T-helper 1 cell treated with Interleukin-12 subunit alpha and Interleukin-12 subunit beta and Interleukin-4 antibody, amounts not matched to agents 30 ng/mL and 1 ng/mL, for 36 hours (primary cell): ENCODE results near the gene TANGO2. TPM values are rescaled to one million over a fixed set of nuclear protein-coding genes. Genes with fewer than 3 reads are reported as not detected.

Experiments
- intact Hi-C: fragments of 100-400 bp; cut with micrococcal nuclease; formaldehyde crosslinking; loops from one replicate; pipeline ENCODE4 v1.15.1; 2024
- total RNA-seq: library from RNA; stranded (reverse); gene quantifications from 2 replicates; pipeline ENCODE4 v1.2.3, GENCODE V29; 2022

TANGO2 gene
- total RNA-seq, 1 donor from 2014 or later: 48.7 TPM

- intact Hi-C loops: no loop called here
Measured at GRCh38 chr22:20096574-20097420, 75.9 kb downstream of the TANGO2 start.

- intact Hi-C loops: no loop called here
Measured at GRCh38 chr22:20099099-20099711, 78.3 kb downstream of the TANGO2 start.

DNA sequence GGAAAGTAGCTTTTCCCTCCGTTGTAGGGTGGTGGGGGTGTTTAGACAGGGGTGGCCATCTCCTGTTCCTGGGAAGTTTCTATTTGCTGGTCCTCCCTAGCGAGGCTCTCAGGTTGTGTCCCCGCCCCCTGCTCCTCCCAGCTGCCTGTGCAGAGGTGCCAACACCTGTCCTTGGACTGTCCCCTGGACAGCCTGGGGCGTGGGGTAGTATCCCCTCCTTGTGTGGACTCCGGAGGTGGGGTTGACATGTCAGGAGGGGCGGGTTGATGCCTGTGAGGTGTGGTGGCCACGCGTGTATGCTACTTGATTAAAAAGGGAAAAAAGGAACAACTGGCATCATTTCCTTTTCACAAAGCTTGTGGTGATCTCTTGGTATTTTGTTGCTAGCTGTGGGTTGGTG lies 80.7 kb downstream of the TANGO2 start:
- intact Hi-C loops: no loop called here

DNA sequence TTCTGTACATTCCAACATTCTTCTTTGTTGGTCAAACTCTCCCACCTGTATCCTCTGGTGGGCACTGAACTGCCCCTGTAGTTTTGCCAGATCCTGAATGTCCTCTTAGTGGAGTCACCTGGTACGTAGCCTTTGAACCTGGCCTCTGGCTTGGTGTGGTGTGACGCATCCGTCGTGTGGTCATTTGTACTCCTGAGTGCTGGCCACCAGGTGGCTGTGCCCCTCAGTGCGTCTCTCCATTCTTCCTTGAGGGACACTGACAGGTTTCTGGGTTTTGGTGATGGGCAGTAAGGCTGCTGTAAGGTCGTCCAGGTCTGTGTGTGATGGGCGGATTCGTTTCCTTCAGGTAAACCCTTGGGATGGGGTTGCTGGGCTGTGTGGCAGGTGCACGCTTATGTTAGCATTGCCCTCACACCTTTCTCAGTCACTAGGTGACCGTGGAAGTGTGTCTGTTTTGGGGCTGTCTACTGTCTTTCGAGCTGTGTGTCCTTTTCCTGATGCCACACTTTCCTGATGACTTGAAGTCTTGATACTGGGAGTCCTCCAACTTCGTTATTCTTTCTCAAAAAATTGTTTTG lies 81.4 kb downstream of the TANGO2 start:
- intact Hi-C loops: no loop called here

- intact Hi-C loops: no loop called here
Measured at GRCh38 chr22:20105456-20106204, 84.7 kb downstream of the TANGO2 start.

DNA sequence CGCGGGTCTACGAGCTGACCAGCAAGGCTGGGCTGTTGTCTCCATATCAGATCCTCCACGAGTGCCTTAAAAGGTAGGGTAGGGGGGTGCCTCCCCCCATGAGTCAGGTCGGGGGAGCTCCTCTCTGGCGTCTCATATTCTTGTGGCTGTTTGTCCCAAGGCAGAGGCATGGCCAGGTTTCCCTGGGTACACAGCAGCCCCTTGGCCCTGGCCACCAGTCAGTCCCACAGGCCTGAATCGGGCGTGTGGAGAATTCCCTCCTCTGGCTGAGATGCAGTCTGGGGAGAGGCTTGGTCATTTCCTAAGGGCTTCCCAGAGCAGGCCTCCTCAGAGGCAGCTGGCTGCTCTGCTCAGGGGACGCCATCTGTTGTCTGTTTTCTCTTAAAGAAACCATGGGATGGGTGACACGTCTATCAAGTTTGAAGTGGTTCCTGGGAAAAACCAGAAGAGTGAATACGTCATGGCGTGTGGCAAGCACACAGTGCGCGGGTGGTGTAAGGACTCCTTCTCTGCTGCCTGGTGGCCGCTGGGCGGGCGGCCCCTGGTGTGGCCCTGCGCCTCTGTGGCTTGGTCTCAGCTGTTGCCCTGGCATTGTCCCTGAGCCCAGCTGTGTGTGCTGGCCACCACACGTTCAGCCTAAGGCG lies 85.4 kb downstream of the TANGO2 start:
- intact Hi-C loops: no loop called here

DNA sequence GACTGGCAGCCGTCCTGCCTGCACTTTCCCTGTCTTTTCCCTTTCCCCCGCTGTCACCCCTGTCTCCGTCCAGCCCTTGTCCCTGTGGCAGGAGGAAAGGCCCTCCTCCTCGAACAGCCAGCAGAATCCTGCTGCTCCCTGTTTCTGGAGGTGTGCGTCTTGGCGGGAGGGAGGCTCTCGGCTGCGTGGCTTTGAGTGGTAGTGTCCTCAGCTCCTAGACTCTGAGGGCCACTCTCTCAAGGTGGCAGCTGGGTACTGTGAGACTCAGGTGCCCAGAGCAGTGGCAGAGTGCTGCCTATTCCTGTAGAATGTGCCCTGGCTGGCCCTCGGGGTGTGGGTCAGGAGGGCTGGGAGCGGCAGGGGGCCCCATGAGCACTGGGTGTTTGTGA lies 85.9 kb downstream of the TANGO2 start:
- intact Hi-C loops: no loop called here

DNA sequence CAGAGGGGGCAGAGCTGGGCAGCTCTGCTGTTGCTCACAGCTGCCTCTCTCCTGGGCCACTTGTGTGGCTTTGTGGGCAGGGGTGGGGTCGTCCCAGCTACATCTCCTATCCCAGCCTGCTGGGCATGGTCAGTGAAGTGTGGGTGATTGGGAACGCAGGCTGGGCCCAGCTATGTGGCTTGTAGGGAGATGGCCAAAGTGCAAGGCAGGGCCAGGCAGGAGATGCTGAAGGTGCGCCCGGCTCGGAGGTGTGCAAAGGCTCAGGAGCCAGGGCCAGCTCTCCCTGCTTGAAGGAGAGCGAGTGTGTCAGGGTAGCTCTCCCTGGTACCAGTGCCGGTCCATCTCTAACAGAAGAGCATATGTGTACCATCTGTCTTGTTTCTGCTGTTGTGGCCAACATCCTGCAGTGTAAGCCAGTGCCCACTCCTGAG lies 86.6 kb downstream of the TANGO2 start:
- intact Hi-C loops: no loop called here

DNA sequence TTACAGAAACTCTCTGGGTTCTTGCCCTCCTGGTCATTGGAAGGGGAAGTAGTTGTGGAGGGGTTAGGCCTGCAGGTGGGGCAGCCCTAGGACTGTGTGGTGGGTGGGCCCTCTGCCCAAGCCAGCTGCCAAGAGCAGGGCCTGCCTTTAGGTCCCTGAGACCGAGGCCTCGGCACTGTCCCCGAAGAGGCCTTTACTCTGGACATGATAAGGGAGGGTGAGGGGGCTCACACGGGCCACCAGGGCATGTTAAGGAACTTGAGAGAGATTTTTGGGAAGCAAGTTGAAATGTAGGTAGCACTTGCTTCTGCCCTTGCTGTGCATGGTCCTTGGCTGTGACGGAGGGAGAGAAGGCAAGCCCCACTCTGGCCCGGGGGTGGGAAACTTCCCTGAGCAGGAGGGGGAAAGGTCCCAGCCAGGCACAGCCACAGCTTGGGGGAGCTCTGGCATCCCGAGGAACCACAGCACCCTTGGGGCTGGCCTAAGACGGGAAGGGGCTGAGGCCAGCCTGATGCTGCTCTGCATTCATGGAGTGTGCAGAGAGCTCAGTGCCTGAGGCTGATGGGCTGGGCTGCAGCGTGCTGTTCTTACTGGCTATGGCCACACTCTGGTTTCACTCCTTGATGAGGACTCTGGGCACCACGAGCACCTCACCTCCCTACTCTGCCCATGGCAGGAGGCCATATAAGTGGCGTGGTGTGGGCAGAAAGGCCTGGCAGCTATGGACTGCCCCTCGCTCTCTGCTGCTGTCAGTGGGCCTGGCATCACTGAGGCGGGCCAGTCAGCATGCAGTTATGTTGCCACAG lies 87.2 kb downstream of the TANGO2 start:
- intact Hi-C loops: no loop called here

DNA sequence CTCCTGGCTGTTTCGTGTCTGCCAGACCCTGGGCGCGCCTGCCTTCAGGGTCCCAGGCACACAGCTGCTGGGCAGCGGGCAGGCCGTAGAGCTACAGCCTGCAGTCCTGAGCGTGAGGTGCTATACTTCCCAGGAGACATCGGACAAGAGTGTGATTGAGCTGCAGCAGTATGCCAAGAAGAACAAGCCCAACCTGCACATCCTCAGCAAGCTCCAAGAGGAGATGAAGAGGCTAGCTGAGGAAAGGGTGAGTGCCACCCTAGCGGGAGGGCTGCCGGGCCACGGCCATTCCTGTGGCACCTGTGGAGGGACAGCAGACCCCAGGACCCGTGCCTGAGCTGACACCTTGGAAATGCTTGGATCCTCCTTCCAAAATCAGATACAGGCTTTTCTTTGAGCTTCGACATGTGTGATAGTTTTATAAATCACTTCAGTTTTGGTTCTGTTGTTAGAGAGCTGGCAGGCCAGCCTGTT lies 87.9 kb downstream of the TANGO2 start:
- intact Hi-C loops: no loop called here

GRCh38 chr22:20109411-20110358 lies 88.8 kb downstream of the TANGO2 start:
- intact Hi-C loops: no loop called here

- intact Hi-C loops: no loop called here
Measured at GRCh38 chr22:20110359-20110985, 89.6 kb downstream of the TANGO2 start.

DNA sequence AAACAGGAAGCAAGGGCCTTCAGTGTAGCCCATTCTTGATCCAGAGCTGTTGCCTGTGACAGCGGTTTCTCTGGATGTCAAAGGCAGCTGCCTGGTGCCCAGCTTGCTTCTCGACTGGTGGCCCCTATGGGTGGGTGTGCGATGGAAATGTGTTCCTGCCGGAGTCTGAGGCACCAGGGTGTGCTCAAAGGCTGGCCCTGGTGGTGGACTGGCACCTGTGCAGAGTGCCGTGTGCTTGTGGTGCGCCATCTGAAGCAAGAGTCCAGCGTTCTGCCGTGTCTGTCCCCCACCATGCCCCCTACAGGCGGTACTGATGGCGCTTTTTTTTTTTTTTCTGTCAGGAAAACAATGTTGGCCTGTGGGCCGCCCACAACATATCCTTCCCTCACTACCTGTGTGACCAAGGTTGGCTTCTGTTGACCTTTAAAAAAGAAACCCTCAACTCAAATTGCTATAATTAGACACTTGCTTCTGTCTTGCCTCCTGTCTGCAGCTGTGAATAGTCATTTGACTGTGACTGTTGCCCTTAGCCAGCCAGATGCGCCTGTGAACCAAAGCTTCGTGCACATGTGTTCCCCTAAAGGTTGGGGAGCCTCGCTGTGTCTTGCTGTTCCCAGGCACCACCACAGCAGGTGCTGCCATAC lies 90.3 kb downstream of the TANGO2 start:
- intact Hi-C loops: no loop called here

DNA sequence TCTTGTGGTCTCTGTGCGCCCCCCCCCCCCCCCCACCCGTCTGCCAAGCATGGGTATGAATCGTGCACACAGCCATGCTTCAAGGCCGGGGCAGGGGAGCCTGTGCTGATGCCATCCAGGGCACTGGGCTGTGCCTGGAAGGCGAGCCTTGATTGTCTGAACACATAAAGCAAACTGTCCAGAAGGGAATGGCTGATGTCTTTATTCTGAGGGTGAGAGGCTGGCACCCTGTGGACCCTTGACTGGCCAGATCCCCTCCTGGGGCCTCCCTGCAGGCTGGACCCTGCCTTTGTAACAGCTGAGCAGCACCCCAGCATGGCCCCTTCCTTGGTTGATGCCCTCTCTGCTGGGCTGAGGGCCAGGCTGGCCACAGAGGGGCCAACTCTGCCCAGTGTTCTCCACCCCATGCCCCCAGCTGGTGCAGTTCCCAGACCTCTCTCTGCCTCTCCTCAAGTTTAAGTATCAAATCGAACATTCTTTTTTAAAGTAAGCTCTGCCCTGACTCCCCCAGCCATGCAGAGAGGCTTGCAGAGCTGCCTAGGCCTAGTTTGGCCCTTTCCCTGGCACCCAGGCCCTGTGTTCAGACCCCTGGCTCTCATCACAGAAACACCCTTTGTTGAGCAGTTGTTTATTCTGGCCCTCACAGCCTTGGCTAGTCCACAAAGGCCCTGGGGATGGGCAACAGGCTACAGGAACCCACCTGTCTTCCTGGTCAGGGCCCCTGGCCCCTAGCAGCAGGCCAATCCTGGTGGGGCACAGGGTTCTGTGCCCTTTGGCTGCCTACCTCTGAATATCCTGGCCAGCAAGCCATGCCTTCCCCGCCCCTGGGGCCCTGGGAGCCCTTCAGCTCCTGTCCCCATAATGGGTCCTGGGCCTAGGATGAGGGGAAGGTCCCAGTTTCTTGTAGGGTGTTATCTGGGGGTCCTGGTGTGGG lies 91.0 kb downstream of the TANGO2 start:
- intact Hi-C loops: no loop called here

DNA sequence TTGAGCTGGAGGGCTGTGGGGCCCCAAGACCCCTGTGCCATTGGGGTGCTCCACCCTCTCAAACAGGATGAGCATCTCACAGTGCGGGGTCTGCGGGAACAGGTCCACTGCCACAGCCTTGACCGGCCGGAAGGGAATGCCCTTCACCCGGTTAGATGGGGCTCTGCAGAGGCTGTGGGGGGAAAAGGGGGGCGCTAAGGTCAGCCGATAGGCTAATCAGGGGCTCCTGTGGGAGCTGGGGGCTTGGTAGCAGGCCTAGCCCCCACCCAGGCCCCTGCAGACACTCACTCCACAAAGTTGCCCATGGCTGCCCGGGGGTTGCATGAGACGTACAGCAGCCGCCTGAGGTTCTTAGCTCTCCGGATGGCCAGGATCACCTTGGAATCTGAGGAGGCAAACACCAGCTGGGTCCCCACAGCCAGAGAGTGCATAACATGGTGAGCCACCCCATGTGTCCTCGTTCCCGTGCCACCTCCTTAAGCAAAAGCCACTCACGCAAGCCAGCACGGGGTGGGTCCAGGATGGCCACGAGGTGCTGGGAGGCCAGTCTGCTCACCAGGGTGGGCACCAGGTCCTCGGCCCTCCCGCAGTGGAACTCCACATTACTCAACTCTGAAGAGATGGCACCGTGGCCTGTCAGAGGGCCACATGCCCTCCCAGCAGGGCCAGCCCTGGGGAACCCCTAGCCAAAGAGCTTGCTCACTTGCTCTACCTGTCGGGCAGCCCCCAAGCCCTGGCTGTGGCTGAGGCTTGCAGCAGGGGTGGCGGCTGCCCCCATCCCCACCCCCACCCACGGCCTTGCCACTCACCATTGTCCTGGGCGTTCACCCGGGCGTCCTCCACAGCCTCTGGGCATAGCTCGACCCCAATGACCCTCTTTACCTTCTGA lies 92.0 kb downstream of the TANGO2 start:
- intact Hi-C loops: no loop called here
